Erythroblast (primary cell): Measurements from ENCODE around the gene SNX32.

Experiments used
- GATA1 ChIP-seq: IDR thresholded peaks from 2 replicates; pipeline ENCODE4 v1.6.1; 2011; ENCODE audit warnings: low read depth, mild to moderate bottlenecking, control low read depth, low read length, moderate library complexity
- POLR2A ChIP-seq: IDR thresholded peaks from 2 replicates; pipeline ENCODE4 v1.6.1; 2011; ENCODE audit warnings: mild to moderate bottlenecking, low read length

GRCh38 chr11:65803797-65804492 lies 29.8 kb upstream of the SNX32 start:
- TF ChIP-seq POLR2A (no peak), GATA1 (no peak)
